GM19372 (cell line): ENCODE measurements around the gene AKAP13.

ENCODE experiments used
- ATAC-seq: cut with Tn5 transposase; IDR thresholded peaks from one replicate; pipeline ENCODE4 v1.9.1; 2021; ENCODE audit warnings: mild to moderate bottlenecking, low read depth, moderate library complexity; ENCODE audit not compliant: unreplicated experiment

AKAP13 gene

DNA sequence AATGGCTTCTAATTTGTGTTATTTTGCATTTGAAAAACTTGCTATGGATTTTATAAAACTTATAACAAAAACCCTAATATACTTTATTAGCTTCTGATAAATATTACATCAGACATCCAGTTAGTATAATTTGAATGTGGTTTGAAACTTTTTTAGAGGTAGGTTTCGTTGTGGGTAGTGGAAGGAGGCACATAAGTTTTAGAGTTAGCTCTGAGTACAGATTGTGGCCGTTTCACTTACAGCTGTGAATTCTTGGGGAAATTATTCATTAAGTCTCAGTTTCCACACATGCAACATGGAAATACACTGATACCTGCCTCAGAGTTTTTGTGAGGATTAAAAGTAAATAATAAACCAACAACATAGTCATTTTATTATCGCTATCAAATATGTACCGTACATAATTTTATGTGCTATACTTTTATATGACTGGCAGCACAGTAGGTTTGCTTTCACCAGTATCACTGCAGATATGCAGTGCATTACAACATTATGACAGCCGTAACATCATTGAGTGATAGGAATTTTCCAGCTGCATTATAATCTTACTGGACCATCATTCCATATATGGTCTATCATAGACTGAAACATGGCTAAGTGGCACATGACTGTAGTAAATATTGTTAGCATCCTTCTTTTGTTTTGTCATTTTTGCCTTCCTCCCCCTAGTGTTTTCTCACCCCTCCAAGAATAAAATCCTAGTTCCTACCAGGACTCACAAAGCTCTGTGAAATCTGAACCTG lies 175.6 kb downstream of the AKAP13 start:
- peak; percentile 72 for ATAC-seq

DNA sequence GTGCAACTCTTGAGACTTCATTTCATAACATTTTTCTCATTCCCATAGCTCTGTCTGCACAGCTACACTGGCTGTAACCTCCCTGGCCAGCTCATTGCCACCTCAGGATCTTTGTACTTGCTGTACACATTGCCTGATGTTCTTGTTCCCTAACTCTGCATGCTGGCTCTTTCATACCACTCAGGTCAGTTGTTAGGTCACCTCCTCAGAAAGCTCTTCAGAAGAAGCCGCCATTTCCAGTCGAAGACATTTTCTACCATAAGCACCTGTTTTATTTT lies 176.2 kb downstream of the AKAP13 start:
- no peak for ATAC-seq

DNA sequence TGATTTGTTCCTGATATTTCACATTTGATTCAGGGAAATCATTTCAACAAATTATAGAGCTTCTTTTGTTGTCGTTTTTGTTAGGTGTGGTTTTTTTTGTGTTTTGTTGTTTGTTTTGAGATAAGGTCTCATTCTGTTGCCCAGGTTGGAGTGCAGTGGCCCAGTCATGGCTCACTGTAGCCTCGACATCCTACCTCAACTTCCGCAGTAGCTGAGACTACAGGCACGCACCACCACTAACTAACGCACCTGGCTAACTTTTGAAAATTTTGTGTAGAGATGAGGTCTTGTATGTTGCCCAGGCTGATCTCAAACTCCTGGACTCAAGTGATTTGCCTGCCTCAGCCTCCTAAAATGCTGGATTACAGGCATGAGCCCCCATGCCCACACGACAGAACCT lies 177.0 kb downstream of the AKAP13 start:
- ATAC-seq, result no peak

DNA sequence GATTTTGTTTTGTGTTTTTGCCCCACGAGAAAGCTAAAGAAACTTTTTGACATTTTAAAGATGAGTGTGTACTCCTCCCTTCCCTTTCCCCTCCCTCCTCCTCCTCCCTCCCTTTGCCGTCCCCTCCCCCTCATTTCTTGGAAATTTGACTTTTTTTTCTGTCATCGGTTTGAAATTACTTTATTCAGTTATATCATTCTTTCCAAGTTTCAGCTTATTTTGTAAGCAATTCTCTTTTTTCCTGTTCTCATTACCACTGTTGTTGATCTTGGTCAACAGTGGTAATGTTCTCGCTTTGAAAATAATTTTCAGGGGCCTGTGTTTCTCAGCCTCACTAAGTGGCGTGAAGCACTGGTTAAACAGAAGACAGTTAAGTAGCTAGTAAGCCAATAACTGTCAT lies 178.4 kb downstream of the AKAP13 start:
- ATAC-seq, result no peak

DNA sequence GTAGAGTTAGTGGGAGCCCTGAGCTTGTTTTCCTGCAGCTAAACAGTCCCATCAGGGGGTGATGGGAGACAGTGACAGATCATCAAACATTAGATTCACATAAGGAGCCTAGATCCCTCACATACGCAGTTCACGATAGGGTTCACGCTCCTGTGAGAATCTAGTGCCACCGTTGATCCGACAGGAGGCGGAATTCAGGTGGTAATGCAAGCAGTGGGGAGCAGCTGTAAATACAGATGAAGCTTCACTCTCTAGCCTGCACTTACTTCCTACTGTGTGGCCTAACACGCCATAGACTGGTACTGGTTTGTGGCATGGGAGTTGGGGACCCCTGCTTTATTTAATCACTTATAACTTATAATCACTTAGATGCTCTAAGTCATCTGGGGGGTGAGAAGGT lies 179.1 kb downstream of the AKAP13 start:
- ATAC-seq, result no peak

DNA sequence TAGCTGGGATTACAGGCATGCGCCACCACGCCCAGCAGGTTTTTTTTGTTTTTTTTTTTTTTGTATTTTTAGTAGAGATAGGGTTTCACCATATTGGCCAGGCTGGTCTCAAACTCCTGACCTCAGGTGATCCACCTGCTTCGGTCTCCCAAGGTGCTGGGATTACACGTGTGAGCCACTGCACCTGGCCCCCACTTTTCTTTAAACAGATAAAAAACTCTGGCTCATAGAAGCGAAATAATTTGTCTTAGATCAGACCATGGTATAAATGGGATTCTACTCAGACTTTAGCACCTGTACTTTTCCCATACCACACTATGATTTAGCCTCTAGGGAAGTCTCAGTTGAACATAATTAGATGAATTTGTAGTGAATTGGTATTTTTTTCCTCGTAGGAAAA lies 182.4 kb downstream of the AKAP13 start:
- no peak for ATAC-seq

DNA sequence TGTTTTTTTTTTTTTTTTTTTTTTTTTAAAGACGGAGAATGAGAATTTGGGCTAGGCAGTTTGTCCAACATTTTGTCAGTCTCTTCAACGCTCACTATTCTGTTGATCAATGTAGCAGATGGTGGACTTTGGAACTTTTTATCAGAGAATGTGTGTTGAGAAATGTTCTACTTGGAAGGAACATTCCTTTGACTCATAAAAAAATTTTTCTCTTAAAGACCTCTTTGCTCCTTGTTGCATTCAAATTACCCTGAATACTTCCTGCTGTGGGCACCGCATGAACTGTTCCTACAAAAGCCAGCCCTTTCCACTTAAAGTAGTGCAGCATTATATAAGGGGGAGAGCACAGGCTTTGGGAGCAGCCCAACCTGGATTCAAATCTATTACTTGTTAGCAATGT lies 182.9 kb downstream of the AKAP13 start:
- no peak for ATAC-seq

DNA sequence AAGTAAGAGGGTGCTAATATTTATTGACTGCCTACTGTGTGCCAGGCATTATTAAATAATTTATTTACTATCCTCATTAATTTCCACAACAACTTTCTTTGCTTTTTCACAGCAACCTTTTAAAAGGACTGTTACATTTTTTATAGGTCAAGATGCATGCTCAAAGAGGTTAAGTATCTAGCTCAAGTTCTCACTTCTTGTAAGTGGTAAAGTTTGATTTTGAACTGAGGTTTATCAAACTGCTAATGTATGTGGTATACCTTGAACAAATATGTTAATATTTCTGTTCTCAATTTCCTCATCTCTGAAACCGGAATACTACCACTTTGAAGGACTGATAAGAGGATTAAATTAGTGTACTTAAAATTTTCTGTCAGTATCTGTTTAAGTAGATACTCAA lies 183.3 kb downstream of the AKAP13 start:
- ATAC-seq, result no peak

DNA sequence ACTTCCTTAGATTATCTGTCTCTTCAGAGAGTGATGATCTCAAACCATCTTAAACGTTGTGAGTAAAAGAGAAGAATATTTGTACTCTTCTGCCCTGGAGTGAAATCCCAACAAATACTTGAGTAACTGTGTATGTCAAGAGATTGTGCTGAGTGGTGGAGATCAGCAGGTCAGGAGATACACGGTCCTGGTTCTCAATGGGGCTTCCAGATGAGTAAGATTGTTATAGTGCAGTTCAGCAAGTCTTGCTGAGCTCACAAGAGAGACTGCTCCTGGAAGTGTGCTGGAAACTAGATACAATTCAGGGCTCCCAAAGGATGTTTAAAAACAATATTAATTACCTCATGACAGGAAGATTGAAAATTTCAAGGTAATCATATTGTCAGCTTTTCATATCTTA lies 184.3 kb downstream of the AKAP13 start:
- ATAC-seq, result no peak

DNA sequence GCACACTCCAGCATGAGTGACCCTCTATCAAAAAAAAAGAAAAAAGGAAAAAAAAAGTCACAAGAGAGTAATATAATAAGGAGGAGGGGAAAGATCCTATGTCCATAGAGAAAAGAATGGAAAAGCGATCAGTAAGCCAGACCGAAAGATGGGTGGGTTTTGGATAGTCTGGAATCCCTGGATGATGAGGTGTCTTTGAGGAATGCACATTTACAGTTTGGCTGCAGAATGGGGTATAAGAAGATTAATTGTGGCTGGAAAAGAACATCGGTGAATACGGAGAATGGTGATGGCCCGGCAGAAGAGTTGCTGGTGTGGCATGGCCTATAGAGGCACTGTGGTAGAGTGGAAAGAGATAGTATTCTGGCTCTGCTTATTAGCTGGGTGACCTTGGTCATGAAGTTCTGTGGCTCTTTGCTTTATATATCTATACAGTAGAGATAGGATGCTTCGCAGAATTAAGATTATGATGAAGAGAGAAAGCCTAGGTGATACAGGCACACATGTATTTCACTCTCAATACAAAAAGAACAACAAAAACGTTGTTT lies 187.9 kb downstream of the AKAP13 start:
- no peak for ATAC-seq

DNA sequence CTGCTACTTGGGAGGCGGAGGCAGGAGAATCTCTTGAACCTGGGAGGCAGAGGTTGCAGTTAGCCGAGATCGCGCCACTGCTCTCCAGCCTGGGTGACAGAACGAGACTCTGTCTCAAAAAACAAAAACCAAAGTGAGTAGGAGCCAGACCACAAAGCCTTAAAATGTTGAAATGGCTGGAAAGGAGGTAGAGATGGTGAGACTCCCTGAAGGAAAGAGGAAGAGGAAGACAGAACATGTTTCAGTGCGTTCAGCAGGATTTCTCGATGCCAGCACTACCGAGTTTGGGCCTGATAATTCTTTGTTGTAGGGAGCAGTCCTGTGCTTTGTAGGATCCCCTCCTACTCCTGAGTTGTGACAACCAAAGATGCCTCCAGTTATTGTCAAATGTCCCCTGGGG lies 189.9 kb downstream of the AKAP13 start:
- ATAC-seq, result no peak

DNA sequence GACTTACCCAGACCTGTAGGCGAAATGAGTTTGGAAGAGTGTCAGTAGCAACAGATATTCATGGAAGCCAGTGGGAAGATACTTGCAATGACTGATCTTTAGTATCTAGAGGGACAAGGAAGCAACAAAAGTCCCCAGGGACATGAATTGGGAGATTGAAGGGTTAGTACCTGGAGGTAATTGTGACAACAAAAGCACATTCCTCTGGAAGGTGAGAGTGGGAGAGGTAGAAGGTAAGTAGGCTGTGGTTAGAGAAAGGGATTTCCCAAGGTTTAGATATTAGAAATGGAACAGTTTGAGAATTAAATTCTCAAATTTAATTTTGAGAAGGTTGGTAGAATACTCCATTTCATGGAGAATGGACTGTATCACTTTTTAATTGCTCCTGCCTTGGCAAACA lies 191.4 kb downstream of the AKAP13 start:
- ATAC-seq, result no peak

DNA sequence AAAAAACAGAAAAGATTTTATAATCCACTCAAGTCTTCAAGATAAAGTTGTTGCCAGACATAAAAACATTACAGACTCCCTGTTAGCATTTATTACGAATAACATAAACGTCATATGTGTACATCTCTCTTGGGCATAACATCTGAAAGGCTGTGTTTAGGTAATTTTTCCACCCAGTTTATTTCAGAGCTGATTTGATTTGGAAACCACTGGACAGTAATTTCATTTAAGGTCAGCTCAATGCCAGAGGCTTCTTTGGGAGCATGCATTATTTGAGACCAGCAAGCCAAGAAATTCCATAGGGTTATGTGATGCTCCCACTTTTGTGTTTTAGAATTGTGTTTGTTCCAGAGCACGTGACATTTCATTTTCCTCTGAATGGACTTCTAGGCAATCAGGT lies 196.0 kb downstream of the AKAP13 start:
- no peak for ATAC-seq

DNA sequence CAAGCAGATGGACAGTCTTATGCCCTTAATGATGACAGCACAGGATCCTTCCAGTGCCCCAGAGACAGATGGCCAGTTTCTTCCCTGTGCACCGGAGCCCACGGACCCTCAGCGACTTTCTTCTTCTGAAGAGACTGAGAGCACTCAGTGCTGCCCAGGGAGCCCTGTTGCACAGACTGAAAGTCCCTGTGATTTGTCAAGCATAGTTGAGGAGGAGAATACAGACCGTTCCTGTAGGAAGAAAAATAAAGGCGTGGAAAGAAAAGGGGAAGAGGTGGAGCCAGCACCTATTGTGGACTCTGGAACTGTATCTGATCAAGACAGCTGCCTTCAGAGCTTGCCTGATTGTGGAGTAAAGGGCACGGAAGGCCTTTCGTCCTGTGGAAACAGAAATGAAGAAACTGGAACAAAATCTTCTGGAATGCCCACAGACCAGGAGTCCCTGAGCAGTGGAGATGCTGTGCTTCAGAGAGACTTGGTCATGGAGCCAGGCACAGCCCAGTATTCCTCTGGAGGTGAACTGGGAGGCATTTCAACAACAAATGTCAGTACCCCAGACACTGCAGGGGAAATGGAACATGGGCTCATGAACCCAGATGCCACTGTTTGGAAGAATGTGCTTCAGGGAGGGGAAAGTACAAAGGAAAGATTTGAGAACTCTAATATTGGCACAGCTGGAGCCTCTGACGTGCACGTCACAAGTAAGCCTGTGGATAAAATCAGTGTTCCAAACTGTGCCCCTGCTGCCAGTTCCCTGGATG lies 198.7 kb downstream of the AKAP13 start:
- ATAC-seq, result no peak

DNA sequence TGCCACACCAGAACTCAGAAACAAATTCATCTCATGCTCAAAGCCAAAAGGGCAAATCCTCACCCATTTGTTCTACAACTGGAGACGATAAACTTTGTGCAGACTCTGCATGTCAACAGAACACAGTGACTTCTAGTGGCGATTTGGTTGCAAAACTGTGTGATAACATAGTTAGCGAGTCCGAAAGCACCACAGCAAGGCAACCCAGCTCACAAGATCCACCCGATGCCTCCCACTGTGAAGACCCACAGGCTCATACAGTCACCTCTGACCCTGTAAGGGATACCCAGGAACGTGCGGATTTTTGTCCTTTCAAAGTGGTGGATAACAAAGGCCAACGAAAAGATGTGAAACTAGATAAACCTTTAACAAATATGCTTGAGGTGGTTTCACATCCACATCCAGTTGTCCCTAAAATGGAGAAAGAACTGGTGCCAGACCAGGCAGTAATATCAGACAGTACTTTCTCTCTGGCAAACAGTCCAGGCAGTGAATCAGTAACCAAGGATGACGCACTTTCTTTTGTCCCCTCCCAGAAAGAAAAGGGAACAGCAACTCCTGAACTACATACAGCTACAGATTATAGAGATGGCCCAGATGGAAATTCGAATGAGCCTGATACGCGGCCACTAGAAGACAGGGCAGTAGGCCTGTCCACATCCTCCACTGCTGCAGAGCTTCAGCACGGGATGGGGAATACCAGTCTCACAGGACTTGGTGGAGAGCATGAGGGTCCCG lies 199.7 kb downstream of the AKAP13 start:
- ATAC-seq, result no peak

DNA sequence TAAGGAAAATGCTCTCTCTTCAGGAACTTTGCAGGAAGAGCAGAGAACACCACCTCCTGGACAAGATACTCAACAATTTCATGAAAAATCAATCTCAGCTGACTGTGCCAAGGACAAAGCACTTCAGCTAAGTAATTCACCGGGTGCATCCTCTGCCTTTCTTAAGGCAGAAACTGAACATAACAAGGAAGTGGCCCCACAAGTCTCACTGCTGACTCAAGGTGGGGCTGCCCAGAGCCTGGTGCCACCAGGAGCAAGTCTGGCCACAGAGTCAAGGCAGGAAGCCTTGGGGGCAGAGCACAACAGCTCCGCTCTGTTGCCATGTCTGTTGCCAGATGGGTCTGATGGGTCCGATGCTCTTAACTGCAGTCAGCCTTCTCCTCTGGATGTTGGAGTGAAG lies 200.5 kb downstream of the AKAP13 start:
- no peak for ATAC-seq

DNA sequence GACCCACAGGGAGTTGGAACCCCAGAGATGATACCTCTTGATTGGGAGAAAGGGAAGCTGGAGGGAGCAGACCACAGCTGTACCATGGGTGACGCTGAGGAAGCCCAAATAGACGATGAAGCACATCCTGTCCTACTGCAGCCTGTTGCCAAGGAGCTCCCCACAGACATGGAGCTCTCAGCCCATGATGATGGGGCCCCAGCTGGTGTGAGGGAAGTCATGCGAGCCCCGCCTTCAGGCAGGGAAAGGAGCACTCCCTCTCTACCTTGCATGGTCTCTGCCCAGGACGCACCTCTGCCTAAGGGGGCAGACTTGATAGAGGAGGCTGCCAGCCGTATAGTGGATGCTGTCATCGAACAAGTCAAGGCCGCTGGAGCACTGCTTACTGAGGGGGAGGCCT lies 201.1 kb downstream of the AKAP13 start:
- ATAC-seq, result no peak

DNA sequence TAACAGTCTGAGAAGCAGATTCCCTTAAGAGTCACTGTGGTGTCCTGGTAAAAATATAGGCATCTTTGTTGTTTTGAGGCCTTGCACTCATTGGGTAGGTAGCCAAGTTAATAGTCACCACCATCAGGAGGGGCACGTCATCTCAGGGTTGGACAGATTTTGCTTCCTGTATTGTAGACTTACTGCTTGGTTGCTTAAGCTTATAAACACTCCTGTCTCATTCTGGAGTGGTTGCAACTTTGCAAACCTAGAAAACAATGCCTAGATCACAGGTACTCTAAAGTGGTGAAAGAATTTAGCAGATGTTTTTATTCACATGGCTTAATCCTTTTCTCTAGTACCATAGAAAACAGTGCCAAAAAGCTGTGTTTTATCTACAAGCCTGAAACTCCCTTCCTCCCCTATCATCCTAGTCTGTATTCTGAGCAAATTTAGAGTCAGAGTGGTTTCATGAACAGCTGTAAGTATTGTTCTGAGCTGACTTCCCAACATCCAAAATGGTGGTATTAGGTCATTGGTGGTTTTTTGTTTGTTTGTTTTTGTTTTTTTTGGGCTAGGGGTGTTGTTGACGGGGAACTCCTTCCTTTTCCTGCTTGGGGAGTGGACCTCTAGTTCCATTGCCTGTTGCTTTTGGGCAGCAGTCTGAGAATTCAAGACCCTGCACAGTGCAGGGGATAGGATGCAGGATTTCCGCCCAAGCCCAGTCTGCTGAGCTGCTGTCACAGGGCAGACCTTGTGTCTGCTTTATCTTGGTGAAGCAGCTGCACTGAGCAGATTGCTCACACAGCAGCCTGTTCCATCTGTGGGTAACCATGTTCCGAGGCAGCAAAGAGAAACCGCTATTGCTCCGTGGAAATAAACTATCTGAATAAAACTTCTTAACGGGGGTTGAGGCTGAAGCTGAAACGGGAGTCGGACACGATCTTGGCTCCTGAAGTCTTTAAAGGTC lies 202.0 kb downstream of the AKAP13 start:
- peak; percentile 40 for ATAC-seq

DNA sequence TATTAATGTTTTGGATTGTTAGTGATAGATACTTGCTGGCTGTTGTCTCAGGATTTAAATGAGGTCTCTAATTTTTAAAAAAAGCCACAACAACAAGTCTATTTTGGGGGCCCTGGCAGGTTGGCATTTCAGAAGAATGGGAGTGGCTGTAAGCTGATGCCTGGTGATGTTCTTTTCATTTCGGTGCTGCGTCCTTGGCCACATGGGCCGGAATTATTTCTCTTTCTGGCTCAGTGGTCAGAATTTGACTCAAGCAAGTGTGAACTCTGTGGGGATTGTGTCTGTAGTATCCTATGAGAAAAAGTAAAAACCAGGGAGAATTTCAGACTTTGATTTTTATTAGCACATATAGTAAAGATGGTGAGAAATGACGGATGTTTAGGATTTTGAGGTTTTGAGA lies 203.0 kb downstream of the AKAP13 start:
- no peak for ATAC-seq

DNA sequence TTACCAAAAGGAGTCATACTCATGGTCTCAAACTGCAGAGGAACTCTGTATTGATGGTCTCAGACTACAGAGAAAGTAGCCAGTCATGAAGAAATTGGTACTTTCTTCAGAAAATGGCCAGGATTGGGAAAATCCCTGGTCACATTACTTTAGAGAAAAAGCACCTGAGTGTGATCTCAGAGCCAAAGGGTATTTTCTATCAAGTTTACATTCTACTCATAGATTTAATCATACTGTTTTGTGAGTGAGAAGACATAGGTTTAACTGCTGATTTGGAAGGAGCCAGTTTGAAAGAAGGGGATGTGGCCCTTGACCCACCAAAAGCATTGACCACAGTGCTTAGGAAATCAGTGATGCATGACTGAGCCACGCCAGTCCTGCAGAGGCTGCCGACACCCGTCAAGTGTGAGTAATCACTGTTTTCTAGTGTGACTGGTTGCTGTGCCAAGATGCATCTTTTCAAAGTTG lies 203.6 kb downstream of the AKAP13 start:
- ATAC-seq, result peak; percentile 41
